ENCODE results near the gene PLXNA2.

The PLXNA2 gene

GRCh38 chr1:208054911-208055379, 189.2 kb downstream of the PLXNA2 start:
- TF ChIP-seq, protein P1, sequence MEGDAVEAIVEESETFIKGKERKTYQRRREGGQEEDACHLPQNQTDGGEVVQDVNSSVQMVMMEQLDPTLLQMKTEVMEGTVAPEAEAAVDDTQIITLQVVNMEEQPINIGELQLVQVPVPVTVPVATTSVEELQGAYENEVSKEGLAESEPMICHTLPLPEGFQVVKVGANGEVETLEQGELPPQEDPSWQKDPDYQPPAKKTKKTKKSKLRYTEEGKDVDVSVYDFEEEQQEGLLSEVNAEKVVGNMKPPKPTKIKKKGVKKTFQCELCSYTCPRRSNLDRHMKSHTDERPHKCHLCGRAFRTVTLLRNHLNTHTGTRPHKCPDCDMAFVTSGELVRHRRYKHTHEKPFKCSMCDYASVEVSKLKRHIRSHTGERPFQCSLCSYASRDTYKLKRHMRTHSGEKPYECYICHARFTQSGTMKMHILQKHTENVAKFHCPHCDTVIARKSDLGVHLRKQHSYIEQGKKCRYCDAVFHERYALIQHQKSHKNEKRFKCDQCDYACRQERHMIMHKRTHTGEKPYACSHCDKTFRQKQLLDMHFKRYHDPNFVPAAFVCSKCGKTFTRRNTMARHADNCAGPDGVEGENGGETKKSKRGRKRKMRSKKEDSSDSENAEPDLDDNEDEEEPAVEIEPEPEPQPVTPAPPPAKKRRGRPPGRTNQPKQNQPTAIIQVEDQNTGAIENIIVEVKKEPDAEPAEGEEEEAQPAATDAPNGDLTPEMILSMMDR (IDR thresholded peaks at IDR 0.05; ENCODE audit: unreplicated experiment in 3 of 3) = no peak
- H3K36me3 Mint-ChIP-seq (ENCODE audit: low read depth) = peaks cover 48% of the 10 kb centered on the region
- H3K4me1 Mint-ChIP-seq = peaks cover 10% of the 10 kb centered on the region
- H3K9me3 Mint-ChIP-seq = no peaks in the 10 kb centered on the region
- no peak overlapping the region for H3K4me3 Mint-ChIP-seq
- peaks cover 15% of the 10 kb centered on the region for H3K27me3 Mint-ChIP-seq (ENCODE audit: low read depth)
- no peak overlapping the region for H3K27ac Mint-ChIP-seq

GRCh38 chr1:208054485-208054884, 189.7 kb downstream of the PLXNA2 start:
- H3K27me3 Mint-ChIP-seq (ENCODE audit: low read depth) = peaks cover 14% of the 10 kb centered on the region
- H3K27ac Mint-ChIP-seq = no peak overlapping the region
- H3K36me3 Mint-ChIP-seq (ENCODE audit: low read depth) = peaks cover 49% of the 10 kb centered on the region
- H3K9me3 Mint-ChIP-seq = no peaks in the 10 kb centered on the region
- H3K4me1 Mint-ChIP-seq = peaks cover 6% of the 10 kb centered on the region
- TF ChIP-seq, protein P1 (IDR thresholded peaks at IDR 0.05; ENCODE audit: unreplicated experiment in 3 of 3) = no peak
- H3K4me3 Mint-ChIP-seq = no peak overlapping the region

- no peaks in the 10 kb centered on the region for H3K9me3 Mint-ChIP-seq
- H3K4me3 Mint-ChIP-seq = no peak overlapping the region
- peaks cover 5% of the 10 kb centered on the region for H3K4me1 Mint-ChIP-seq
- peaks cover 14% of the 10 kb centered on the region for H3K27me3 Mint-ChIP-seq (ENCODE audit: low read depth)
- TF ChIP-seq, protein P1 (IDR thresholded peaks at IDR 0.05; ENCODE audit: unreplicated experiment in 3 of 3) = no peak
- no peak overlapping the region for H3K27ac Mint-ChIP-seq
- peaks cover 49% of the 10 kb centered on the region for H3K36me3 Mint-ChIP-seq (ENCODE audit: low read depth)
These were observed 190.5 kb downstream of the PLXNA2 start for GRCh38 chr1:208053661-208054060.

GRCh38 chr1:208052926-208053407, 191.2 kb downstream of the PLXNA2 start:
- H3K27ac Mint-ChIP-seq = no peak overlapping the region
- peaks cover 14% of the 10 kb centered on the region for H3K27me3 Mint-ChIP-seq (ENCODE audit: low read depth)
- peaks cover 49% of the 10 kb centered on the region for H3K36me3 Mint-ChIP-seq (ENCODE audit: low read depth)
- TF ChIP-seq, protein P1 (IDR thresholded peaks at IDR 0.05; ENCODE audit: unreplicated experiment in 3 of 3) = no peak
- H3K9me3 Mint-ChIP-seq = no peaks in the 10 kb centered on the region
- peaks cover 8% of the 10 kb centered on the region for H3K4me1 Mint-ChIP-seq
- H3K4me3 Mint-ChIP-seq = no peak overlapping the region

DNA sequence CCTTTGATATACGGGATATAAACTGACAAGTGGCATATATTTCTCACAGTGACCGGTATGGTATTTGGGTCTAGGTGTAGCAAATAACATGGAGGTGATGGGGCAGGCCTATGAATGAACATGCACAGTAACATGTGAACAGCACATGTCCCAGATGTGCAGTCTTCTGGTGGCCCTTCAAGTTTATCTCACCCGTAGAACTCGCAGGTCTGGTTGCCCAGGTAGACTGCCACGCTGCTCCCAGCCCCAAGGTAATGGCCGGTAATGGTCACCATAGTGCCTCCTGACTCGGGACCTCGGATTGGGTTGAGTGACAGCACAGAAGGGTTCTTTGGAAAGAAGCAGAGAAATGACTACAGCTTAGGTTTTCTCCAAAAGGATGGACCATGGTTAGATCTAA, 192.0 kb downstream of the PLXNA2 start:
- peaks cover 14% of the 10 kb centered on the region for H3K27me3 Mint-ChIP-seq (ENCODE audit: low read depth)
- no peak overlapping the region for H3K27ac Mint-ChIP-seq
- H3K4me1 Mint-ChIP-seq = peaks cover 17% of the 10 kb centered on the region
- TF ChIP-seq, protein P1 (IDR thresholded peaks at IDR 0.05; ENCODE audit: unreplicated experiment in 3 of 3) = no peak
- H3K9me3 Mint-ChIP-seq = no peaks in the 10 kb centered on the region
- H3K36me3 Mint-ChIP-seq (ENCODE audit: low read depth) = peaks cover 53% of the 10 kb centered on the region
- no peak overlapping the region for H3K4me3 Mint-ChIP-seq

- Mint-ChIP-seq H3K27ac (no peak overlapping the region), H3K9me3 (no peaks in the 10 kb centered on the region), H3K36me3 (ENCODE audit: low read depth) (peaks cover 55% of the 10 kb centered on the region), H3K4me1 (peaks cover 20% of the 10 kb centered on the region), H3K27me3 (ENCODE audit: low read depth) (peaks cover 14% of the 10 kb centered on the region), H3K4me3 (no peak overlapping the region)
- TF ChIP-seq, protein P1 (IDR thresholded peaks at IDR 0.05; ENCODE audit: unreplicated experiment in 3 of 3) = no peak
These were observed 192.5 kb downstream of the PLXNA2 start for GRCh38 chr1:208051651-208052050.

Data from nephron (organoid).